ENCODE data around the gene FREM2. TPM values are rescaled to one million over a fixed set of nuclear protein-coding genes. Genes with fewer than 3 reads are reported as not detected.

Gene FREM2
- total and polyA plus RNA-seq, 7 donors, result under 0.01 to 8.2 (median 2.1) TPM

DNA sequence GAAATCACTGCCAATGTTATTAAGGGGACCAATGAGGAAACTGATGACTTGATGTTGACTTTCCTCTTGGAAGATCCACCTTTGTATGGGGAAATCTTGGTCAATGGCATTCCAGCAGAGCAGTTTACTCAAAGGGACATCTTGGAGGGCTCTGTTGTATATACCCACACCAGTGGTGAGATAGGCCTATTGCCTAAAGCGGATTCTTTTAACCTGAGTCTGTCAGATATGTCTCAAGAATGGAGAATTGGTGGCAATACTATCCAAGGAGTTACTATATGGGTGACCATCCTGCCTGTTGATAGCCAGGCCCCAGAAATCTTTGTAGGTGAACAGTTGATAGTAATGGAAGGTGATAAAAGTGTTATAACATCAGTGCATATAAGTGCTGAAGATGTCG is 3.4 kb downstream of the FREM2 start:
- TF ChIP-seq EP300 (IDR thresholded peaks at IDR 0.05), result no peak
- no peak for TF ChIP-seq POLR2A (IDR thresholded peaks at IDR 0.05)
- TF ChIP-seq, protein P1, sequence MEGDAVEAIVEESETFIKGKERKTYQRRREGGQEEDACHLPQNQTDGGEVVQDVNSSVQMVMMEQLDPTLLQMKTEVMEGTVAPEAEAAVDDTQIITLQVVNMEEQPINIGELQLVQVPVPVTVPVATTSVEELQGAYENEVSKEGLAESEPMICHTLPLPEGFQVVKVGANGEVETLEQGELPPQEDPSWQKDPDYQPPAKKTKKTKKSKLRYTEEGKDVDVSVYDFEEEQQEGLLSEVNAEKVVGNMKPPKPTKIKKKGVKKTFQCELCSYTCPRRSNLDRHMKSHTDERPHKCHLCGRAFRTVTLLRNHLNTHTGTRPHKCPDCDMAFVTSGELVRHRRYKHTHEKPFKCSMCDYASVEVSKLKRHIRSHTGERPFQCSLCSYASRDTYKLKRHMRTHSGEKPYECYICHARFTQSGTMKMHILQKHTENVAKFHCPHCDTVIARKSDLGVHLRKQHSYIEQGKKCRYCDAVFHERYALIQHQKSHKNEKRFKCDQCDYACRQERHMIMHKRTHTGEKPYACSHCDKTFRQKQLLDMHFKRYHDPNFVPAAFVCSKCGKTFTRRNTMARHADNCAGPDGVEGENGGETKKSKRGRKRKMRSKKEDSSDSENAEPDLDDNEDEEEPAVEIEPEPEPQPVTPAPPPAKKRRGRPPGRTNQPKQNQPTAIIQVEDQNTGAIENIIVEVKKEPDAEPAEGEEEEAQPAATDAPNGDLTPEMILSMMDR (IDR thresholded peaks at IDR 0.05), result no peak
- TF ChIP-seq POLR2AphosphoS5 (IDR thresholded peaks at IDR 0.05), result no peak
- 95 to 96% methylated on average over 2 of the region's 2 CpGs for WGBS, 2 donors

DNA sequence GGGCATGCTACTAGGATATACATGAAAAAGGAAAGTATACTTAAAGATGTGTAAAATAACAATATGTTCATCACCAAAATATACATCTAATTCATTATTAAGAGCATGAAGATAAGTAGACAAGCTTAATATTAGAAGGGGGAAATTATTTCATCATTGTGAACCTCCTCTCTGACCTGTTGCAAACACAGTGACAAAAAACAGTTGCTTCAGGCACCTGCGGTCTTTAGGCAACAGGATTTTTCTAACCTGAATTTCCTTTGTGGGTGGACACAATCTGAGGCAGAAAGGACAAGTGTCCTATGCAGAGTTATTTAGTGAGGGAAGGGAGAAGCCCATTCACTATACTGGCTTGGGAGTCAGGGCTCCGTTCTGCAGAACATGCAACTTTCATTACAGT is 6.3 kb downstream of the FREM2 start:
- WGBS, 2 donors, result 85 to 94% methylated on average over 2 of the region's 2 CpGs

More for the DNA sequence above, 3.4 kb downstream of the FREM2 start:
- H3K36me3 ChIP-seq, result no peaks in the 10 kb centered on the region
- DNase-seq, result no peak
- H3K27ac ChIP-seq, result no peak overlapping the region
- H3K4me3 ChIP-seq, result no peak overlapping the region
- peaks cover 0 to 22% (median 0%) of the 10 kb centered on the region in 3 donors for H3K27me3 ChIP-seq
- intact Hi-C loops (cut with DNase I), result no loop called here
- peaks cover 0 to 24% (median 19%) of the 10 kb centered on the region in 4 donors for H3K4me1 ChIP-seq
- no peaks in the 10 kb centered on the region for H3K9me3 ChIP-seq

DNA sequence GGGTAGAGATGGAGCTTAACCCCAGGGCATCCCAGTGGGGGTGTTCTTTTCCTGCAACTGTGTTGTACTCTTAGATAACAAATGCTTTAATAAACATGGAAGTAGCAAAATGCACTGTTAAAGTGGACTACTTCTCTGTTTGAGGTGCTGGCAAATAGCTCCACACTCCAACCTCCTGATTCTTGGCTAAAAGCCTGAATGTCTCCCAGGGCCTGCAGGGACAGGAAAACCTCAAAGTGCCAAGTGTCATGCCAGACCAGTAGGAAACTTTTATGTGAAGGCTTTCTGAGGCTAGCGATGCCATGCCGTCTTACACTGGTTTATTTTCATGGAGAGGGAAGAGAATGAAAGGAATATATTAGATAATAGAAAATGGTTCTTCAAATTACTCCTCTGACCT is 6.8 kb downstream of the FREM2 start:
- no peaks in the 10 kb centered on the region for H3K9me3 ChIP-seq
- no peaks in the 10 kb centered on the region for H3K36me3 ChIP-seq
- DNase-seq, result no peak
- H3K27ac ChIP-seq, result peak overlapping the region in 1 of 4 donors; percentile 30
- H3K4me3 ChIP-seq, result no peak overlapping the region
- WGBS, 2 donors, result 84 to 94% methylated on average over 2 of the region's 2 CpGs
- H3K27me3 ChIP-seq, result peaks cover 0 to under 1% (median 0%) of the 10 kb centered on the region in 3 donors
- intact Hi-C loops (cut with DNase I), result no loop called here
- no peak for TF ChIP-seq EP300 (IDR thresholded peaks at IDR 0.05)
- TF ChIP-seq, protein P1 (IDR thresholded peaks at IDR 0.05), result no peak
- no peak for TF ChIP-seq POLR2A (IDR thresholded peaks at IDR 0.05)
- TF ChIP-seq POLR2AphosphoS5 (IDR thresholded peaks at IDR 0.05), result no peak
- H3K4me1 ChIP-seq, result no peaks in the 10 kb centered on the region

More for the DNA sequence above, 6.3 kb downstream of the FREM2 start:
- no peak overlapping the region for H3K4me3 ChIP-seq
- no peak for DNase-seq
- peak overlapping the region in 1 of 4 donors; percentile 30 for H3K27ac ChIP-seq
- H3K36me3 ChIP-seq, result no peaks in the 10 kb centered on the region
- H3K9me3 ChIP-seq, result no peaks in the 10 kb centered on the region
- TF ChIP-seq POLR2A (IDR thresholded peaks at IDR 0.05) (no peak), POLR2AphosphoS5 (IDR thresholded peaks at IDR 0.05) (no peak), EP300 (IDR thresholded peaks at IDR 0.05) (no peak)
- TF ChIP-seq, protein P1 (IDR thresholded peaks at IDR 0.05), result no peak
- peaks cover 0 to 2% (median under 1%) of the 10 kb centered on the region in 4 donors for H3K4me1 ChIP-seq
- peaks cover 0 to 5% (median 0%) of the 10 kb centered on the region in 3 donors for H3K27me3 ChIP-seq
- intact Hi-C loops (cut with DNase I), result no loop called here

DNA sequence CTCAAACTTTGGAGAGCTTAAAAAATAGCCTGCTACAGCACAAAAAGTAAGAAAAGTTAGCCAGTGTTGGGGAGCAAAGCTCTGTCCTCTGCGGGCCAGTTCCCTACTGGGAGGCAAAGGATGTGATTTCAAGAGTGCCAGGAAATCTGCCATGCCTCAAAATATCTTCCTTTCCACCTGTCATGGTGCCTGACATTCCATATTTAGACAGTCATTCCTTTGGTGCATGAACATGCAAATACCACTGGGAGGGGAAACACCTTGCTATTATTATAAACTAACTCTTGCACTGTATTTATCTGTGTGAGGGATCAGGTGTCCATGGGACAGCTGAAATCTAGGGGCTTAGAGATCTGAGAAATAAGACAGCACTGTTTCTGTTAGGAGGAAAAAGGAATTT is 10.3 kb downstream of the FREM2 start:
- H3K27me3 ChIP-seq, result no peaks in the 10 kb centered on the region
- H3K27ac ChIP-seq, result no peak overlapping the region
- DNase-seq, result no peak
- TF ChIP-seq EP300 (IDR thresholded peaks at IDR 0.05), result no peak
- TF ChIP-seq POLR2AphosphoS5 (IDR thresholded peaks at IDR 0.05), result no peak
- TF ChIP-seq, protein P1 (IDR thresholded peaks at IDR 0.05), result no peak
- no peak for TF ChIP-seq POLR2A (IDR thresholded peaks at IDR 0.05)
- no peaks in the 10 kb centered on the region for H3K4me1 ChIP-seq
- no peaks in the 10 kb centered on the region for H3K36me3 ChIP-seq
- 88 to 91% methylated on average over 1 of the region's 1 CpG for WGBS, 2 donors
- H3K9me3 ChIP-seq, result no peaks in the 10 kb centered on the region
- intact Hi-C loops (cut with DNase I), result no loop called here
- H3K4me3 ChIP-seq, result no peak overlapping the region

Measured in sigmoid colon (tissue), 7 donors.